Pancreas (tissue), 10 donors: ENCODE results near the gene UBN2. TPM values are rescaled to one million over a fixed set of nuclear protein-coding genes. Genes with fewer than 3 reads are reported as not detected.

ENCODE experiments used
- ATAC-seq, 4 donors: fragments of 200-7000 bp; cut with Tn5 transposase; one replicate each; pipeline versions ENCODE4 v1.8.0 to v1.9.1; 2020; ENCODE audit warnings: mild to moderate bottlenecking in 4 of 4, moderate library complexity in 4 of 4
- DNase-seq, 6 donors: peaks; one replicate each; pipeline ENCODE4 v3.0.0-alpha.2; 2020
- FAIRE-seq: peaks from 2 replicates; lab custom pipeline; 2012; peaks lifted over from hg19 to GRCh38; lab: Jason Lieb, UNC
- H3K27ac ChIP-seq, 4 donors: fragments of 200-600 bp; sonication (generic); 1 replicate in 3 of 4; 2 replicates in 1 of 4; pipeline versions ENCODE4 v1.5.0 to v1.8.0; 2020
- H3K27me3 ChIP-seq, 4 donors: fragments of 200-600 bp; one replicate each; pipeline ENCODE4 v1.8.0; 2021
- H3K36me3 ChIP-seq, 3 donors: fragments of 200-600 bp; sonication (generic) in 1 of 3; one replicate each; pipeline versions ENCODE4 v1.5.0 to v1.8.0; 2020 to 2021
- H3K4me1 ChIP-seq, 3 donors: fragments of 200-600 bp; one replicate each; pipeline ENCODE4 v1.8.0; 2021
- H3K4me3 ChIP-seq, 4 donors: fragments of 200-600 bp; sonication (generic) in 2 of 4; one replicate each; pipeline versions ENCODE4 v1.5.0 to v1.8.0; 2020 to 2021
- H3K9me3 ChIP-seq, 4 donors: fragments of 200-600 bp; one replicate each; pipeline ENCODE4 v1.8.0; 2021
- CTCF ChIP-seq, 4 donors: fragments of 200-600 bp; sonication (generic) in 3 of 4; IDR thresholded peaks; one replicate each; pipeline versions ENCODE4 v1.5.0 to v1.8.0; 2021; ENCODE audit warnings: antibody characterized with exemption in 4 of 4
- WGBS, 2 donors: extraction: QIAGEN DNeasy Blood & Tissue Kit; methylation state at CpG; one replicate each; pipeline ENCODE4 v1.1.7; 2013; 5-methylcytosine and 5-hydroxymethylcytosine counted together
- intact Hi-C, 3 donors: fragments of 100-400 bp; cut with DNase I; formaldehyde crosslinking; loops; one replicate each; pipeline versions ENCODE4 v1.11.1 to v1.14.2; 2022
- polyA plus RNA-seq, 2 donors: library from polyadenylated mRNA; stranded (reverse); fragments of 200-250 nt; gene quantifications; one replicate each; pipeline ENCODE4 v1.2.3, GENCODE V29; 2013
- total RNA-seq, 6 donors: library from RNA; stranded (reverse); fragmentation: NEBNext Ultra II Directional in 4 of 6; extraction: Animal tissue kit (Norgen Biotek cat#: 25700) in 4 of 6; gene quantifications; one replicate each; pipeline versions ENCODE4 v1.2.1 to v1.2.4, GENCODE V29; 2021 to 2023
- donor health status: healthy with polysubstance abuse.
- donor health status: DM: no; HTN: no; CAD: no; lungs with moderate emphysema.
- donor health status: DM: no; HTN: no; CAD: no.
- donor health status: control.
- donor health status: control.
- donor health status: Bipolar disorder and iron deficiency.
- donor health status: DM: yes; HTN: yes; CAD: no.
- donor health status: DM: no; HTN: no; CAD: no.
- donor health status: DM: no; HTN: no; CAD: no.
- donor health status: DM: yes; HTN: yes; CAD: no.

The UBN2 gene
- total and polyA plus RNA-seq, 8 donors: 2.9 to 20.3 (median 15.0) TPM

GRCh38 chr7:139265673-139266072 lies 34.6 kb downstream of the UBN2 start:
- intact Hi-C loops: no loop called here
- WGBS, 2 donors: 53 to 67% methylated on average over 2 of the region's 2 CpGs
- no peak for ATAC-seq
- Histone ChIP-seq H3K4me1 (no peaks in the 10 kb centered on the region), H3K9me3 (no peaks in the 10 kb centered on the region), H3K27me3 (no peaks in the 10 kb centered on the region), H3K36me3 (peaks cover 0 to 65% (median 14%) of the 10 kb centered on the region in 3 donors), H3K4me3 (no peak overlapping the region), H3K27ac (no peak overlapping the region)
- DNase-seq: no peak
- no peak for TF ChIP-seq CTCF (IDR thresholded peaks at IDR 0.05)
- FAIRE-seq: no peak

- no peaks in the 10 kb centered on the region for H3K4me1 ChIP-seq
- no peaks in the 10 kb centered on the region for H3K27me3 ChIP-seq
- FAIRE-seq: no peak
- no peak for TF ChIP-seq CTCF (IDR thresholded peaks at IDR 0.05)
- H3K36me3 ChIP-seq: peaks cover 0 to 68% (median 14%) of the 10 kb centered on the region in 3 donors
- H3K4me3 ChIP-seq: no peak overlapping the region
- no peak for ATAC-seq
- 88 to 90% methylated on average over 17 of the region's 17 CpGs for WGBS, 2 donors
- intact Hi-C loops: no loop called here
- no peak overlapping the region for H3K27ac ChIP-seq
- no peaks in the 10 kb centered on the region for H3K9me3 ChIP-seq
- DNase-seq: no peak
Observed at GRCh38 chr7:139271718-139272628, 40.9 kb downstream of the UBN2 start.

GRCh38 chr7:139284252-139284896 lies 53.3 kb downstream of the UBN2 start:
- peaks cover 0 to 15% (median 11%) of the 10 kb centered on the region in 3 donors for H3K36me3 ChIP-seq
- no peak overlapping the region for H3K27ac ChIP-seq
- TF ChIP-seq CTCF (IDR thresholded peaks at IDR 0.05): no peak
- ATAC-seq (no peak), DNase-seq (no peak), FAIRE-seq (no peak)
- WGBS, 2 donors: 85 to 93% methylated on average over 5 of the region's 5 CpGs
- H3K27me3 ChIP-seq: no peaks in the 10 kb centered on the region
- H3K4me1 ChIP-seq: no peaks in the 10 kb centered on the region
- H3K4me3 ChIP-seq: no peak overlapping the region
- H3K9me3 ChIP-seq: no peaks in the 10 kb centered on the region
- intact Hi-C loops: no loop called here

- no peaks in the 10 kb centered on the region for H3K27me3 ChIP-seq
- no peak for FAIRE-seq
- no peak for TF ChIP-seq CTCF (IDR thresholded peaks at IDR 0.05)
- no peaks in the 10 kb centered on the region for H3K4me1 ChIP-seq
- peaks cover 0 to 15% (median 11%) of the 10 kb centered on the region in 3 donors for H3K36me3 ChIP-seq
- no peak overlapping the region for H3K27ac ChIP-seq
- WGBS, 2 donors: 94 to 99% methylated on average over 6 of the region's 6 CpGs
- intact Hi-C loops: no loop called here
- no peak for ATAC-seq
- H3K9me3 ChIP-seq: no peaks in the 10 kb centered on the region
- no peak overlapping the region for H3K4me3 ChIP-seq
- DNase-seq: no peak
Observed at GRCh38 chr7:139286144-139286543, 55.1 kb downstream of the UBN2 start.
